Keratinocyte (primary cell): Measurements from ENCODE around the gene ANKRD34A. TPM values are rescaled to one million over a fixed set of nuclear protein-coding genes. Genes with fewer than 3 reads are reported as not detected.

Source experiments
- DNase-seq: peaks from one replicate; pipeline ENCODE4 v3.0.0-alpha.2; 2011; ENCODE audit warnings: low read depth, missing footprints, low spot score
- FAIRE-seq: peaks from 2 replicates; lab custom pipeline; 2011; peaks lifted over from hg19 to GRCh38; lab: Jason Lieb, UNC
- H2AFZ ChIP-seq: 2 replicates; pipeline ENCODE4 v1.6.0; 2012; ENCODE audit warnings: low read length, control low read depth, inconsistent platforms; ENCODE audit not compliant: control insufficient read depth
- H3K27ac ChIP-seq: 2 replicates; pipeline ENCODE4 v1.5.1; 2011; ENCODE audit warnings: low read length; ENCODE audit not compliant: control insufficient read depth, insufficient read depth
- H3K27me3 ChIP-seq: 3 replicates; pipeline ENCODE4 v1.6.0; 2011; ENCODE audit warnings: low read length; ENCODE audit not compliant: control insufficient read depth, insufficient read depth; ENCODE audit errors: extremely low read depth
- H3K36me3 ChIP-seq, 2 experiments: 2 replicates in 1 of 2; 3 replicates in 1 of 2; pipeline ENCODE4 v1.5.1; 2011; ENCODE audit warnings: low read length in 2 of 2, mild to moderate bottlenecking in 1 of 2; ENCODE audit not compliant: control insufficient read depth in 2 of 2, insufficient read depth in 2 of 2; ENCODE audit errors: extremely low read depth in 1 of 2
- H3K4me1 ChIP-seq: 3 replicates; pipeline ENCODE4 v1.5.1; 2011; ENCODE audit warnings: low read length; ENCODE audit not compliant: control insufficient read depth, insufficient read depth; ENCODE audit errors: extremely low read depth
- H3K4me2 ChIP-seq: 3 replicates; pipeline ENCODE4 v1.6.0; 2011; ENCODE audit warnings: low read depth, low read length; ENCODE audit not compliant: control insufficient read depth, insufficient read depth; ENCODE audit errors: extremely low read depth
- H3K4me3 ChIP-seq, 3 experiments: fragments of 200-600 bp in 1 of 3; sonication (generic) in 1 of 3; 2 replicates in 2 of 3; 3 replicates in 1 of 3; pipeline ENCODE4 v1.5.1; 2011 to 2016; ENCODE audit warnings: low read length in 3 of 3, mild to moderate bottlenecking in 3 of 3, control low read depth in 2 of 3, inconsistent platforms in 1 of 3, low read depth in 1 of 3, mixed read lengths in 1 of 3, mixed run types in 1 of 3, moderate library complexity in 1 of 3; ENCODE audit not compliant: control insufficient read depth in 2 of 3, insufficient read depth in 2 of 3; ENCODE audit errors: extremely low read depth in 1 of 3
- H3K79me2 ChIP-seq: 2 replicates; pipeline ENCODE4 v1.6.0; 2012; ENCODE audit warnings: low read length; ENCODE audit not compliant: control insufficient read depth, insufficient read depth
- H3K9ac ChIP-seq: 3 replicates; pipeline ENCODE4 v1.6.0; 2011; ENCODE audit warnings: low read length; ENCODE audit not compliant: control insufficient read depth, insufficient read depth; ENCODE audit errors: extremely low read depth
- H3K9me1 ChIP-seq: 3 replicates; pipeline ENCODE4 v1.6.0; 2011; ENCODE audit warnings: low read length; ENCODE audit not compliant: control insufficient read depth, insufficient read depth; ENCODE audit errors: extremely low read depth
- H3K9me3 ChIP-seq: 2 replicates; pipeline ENCODE4 v1.5.1; 2012; ENCODE audit warnings: low read depth, low read length; ENCODE audit not compliant: control insufficient read depth
- H4K20me1 ChIP-seq: 3 replicates; pipeline ENCODE4 v1.6.0; 2011; ENCODE audit warnings: low read length; ENCODE audit not compliant: control insufficient read depth, insufficient read depth; ENCODE audit errors: extremely low read depth
- CTCF ChIP-seq, 3 experiments: IDR thresholded peaks in 1 of 3; conservative IDR thresholded peaks in 1 of 3; optimal IDR thresholded peaks in 1 of 3; 2 replicates in 2 of 3; 3 replicates in 1 of 3; pipeline versions ENCODE3 to v1.5.1; 2011; ENCODE audit warnings: low read length in 3 of 3, mild to moderate bottlenecking in 3 of 3, moderate library complexity in 2 of 3, control low read depth in 1 of 3, inconsistent platforms in 1 of 3; ENCODE audit not compliant: insufficient read depth in 2 of 3; ENCODE audit errors: extremely low read depth in 1 of 3
- EZH2 ChIP-seq: IDR thresholded peaks from one replicate; pipeline ENCODE4 v1.6.1; 2012; ENCODE audit warnings: inconsistent platforms, mild to moderate bottlenecking, low read length, moderate library complexity
- dilution Hi-C: fragments of 300-500 bp; cut with MboI; formaldehyde crosslinking; loops from one replicate; pipeline ENCODE4 v1.7.0; 2020; ENCODE audit warnings: low sequenced_read_pairs; ENCODE audit not compliant: extremely low pct_ligation_motif_present
- polyA plus RNA-seq, 5 experiments: library from polyadenylated mRNA; depleted of rRNA in 3 of 5; stranded (reverse) in 3 of 5; stranded (forward) in 1 of 5; unstranded in 1 of 5; fragments of >200 nt; gene quantifications; 1 replicate in 1 of 5; 2 replicates in 3 of 5; 3 replicates in 1 of 5; pipeline versions ENCODE4 v1.2.1 to v1.2.3, GENCODE V29; 2011 to 2012; ENCODE audit warnings: missing spikeins in 2 of 5, low read depth in 1 of 5, low replicate concordance in 1 of 5

ANKRD34A gene
- polyA plus RNA-seq, 1 donor (not counting 4 experiments of a cell fraction or from before 2014, with no cell fraction given) = 0.83 TPM

GRCh38 chr1:145963265-145964019, 933 bp downstream of the ANKRD34A start:
- dilution Hi-C loops = no loop called here
- peaks cover 2% of the 10 kb centered on the region for H3K27me3 ChIP-seq
- no peaks in the 10 kb centered on the region for H3K79me2 ChIP-seq
- H3K4me2 ChIP-seq = peak overlapping the region; percentile 92
- TF ChIP-seq EZH2 (no peak), CTCF (optimal IDR thresholded peaks at IDR 0.05 in 1 of 3, IDR thresholded peaks at IDR 0.05 in 1 of 3, conservative IDR thresholded peaks at IDR 0.05 in 1 of 3; ENCODE audit: extremely low read depth in 1 of 3, insufficient read depth in 2 of 3, low read length in 3 of 3) (no peak)
- H3K9ac ChIP-seq = peak overlapping the region; percentile 79
- DNase-seq (no peak), FAIRE-seq (peak; percentile 17)
- H3K4me1 ChIP-seq = peaks cover 36% of the 10 kb centered on the region
- no peaks in the 10 kb centered on the region for H3K9me1 ChIP-seq
- no peaks in the 10 kb centered on the region for H3K36me3 ChIP-seq
- no peaks in the 10 kb centered on the region for H3K9me3 ChIP-seq
- H2AFZ ChIP-seq = no peak overlapping the region
- peak overlapping the region; percentile 66 for H3K27ac ChIP-seq
- peak overlapping the region; percentile 57 to 82 (median 77) for H3K4me3 ChIP-seq
- H4K20me1 ChIP-seq = no peaks in the 10 kb centered on the region

- H3K9me1 ChIP-seq = no peaks in the 10 kb centered on the region
- peak overlapping the region; percentile 92 for H3K4me2 ChIP-seq
- H2AFZ ChIP-seq = peak overlapping the region; percentile 81
- peaks cover 2% of the 10 kb centered on the region for H3K27me3 ChIP-seq
- H3K27ac ChIP-seq = no peak overlapping the region
- H3K36me3 ChIP-seq = no peaks in the 10 kb centered on the region
- no peaks in the 10 kb centered on the region for H3K9me3 ChIP-seq
- H3K4me3 ChIP-seq = peak overlapping the region; percentile 32 to 75 (median 58)
- dilution Hi-C loops = no loop called here
- H3K4me1 ChIP-seq = peaks cover 40% of the 10 kb centered on the region
- no peak for DNase-seq
- TF ChIP-seq EZH2 = no peak
- no peak for TF ChIP-seq CTCF (optimal IDR thresholded peaks at IDR 0.05 in 1 of 3, IDR thresholded peaks at IDR 0.05 in 1 of 3, conservative IDR thresholded peaks at IDR 0.05 in 1 of 3; ENCODE audit: extremely low read depth in 1 of 3, insufficient read depth in 2 of 3, low read length in 3 of 3)
- H3K9ac ChIP-seq = peak overlapping the region; percentile 11
- no peaks in the 10 kb centered on the region for H4K20me1 ChIP-seq
- no peaks in the 10 kb centered on the region for H3K79me2 ChIP-seq
- FAIRE-seq = no peak
Observed at GRCh38 chr1:145962157-145963102, 1.9 kb downstream of the ANKRD34A start.
